Parietal lobe (tissue), 2 donors: Measurements from ENCODE around the gene PHF1. TPM values are rescaled to one million over a fixed set of nuclear protein-coding genes. Genes with fewer than 3 reads are reported as not detected.

ENCODE experiments used
- small RNA-seq: library from RNA; depleted of rRNA; stranded (forward); fragments of <200 nt; gene quantifications from one replicate; pipeline ENCODE3, GENCODE V24; 2014; ENCODE audit warnings: low replicate concordance
- total RNA-seq: library from RNA; depleted of rRNA; stranded (reverse); fragments of >200 nt; gene quantifications from one replicate; pipeline ENCODE4 v1.2.3, GENCODE V29; 2014

PHF1 gene
- total RNA-seq = 32.9 TPM

DNA sequence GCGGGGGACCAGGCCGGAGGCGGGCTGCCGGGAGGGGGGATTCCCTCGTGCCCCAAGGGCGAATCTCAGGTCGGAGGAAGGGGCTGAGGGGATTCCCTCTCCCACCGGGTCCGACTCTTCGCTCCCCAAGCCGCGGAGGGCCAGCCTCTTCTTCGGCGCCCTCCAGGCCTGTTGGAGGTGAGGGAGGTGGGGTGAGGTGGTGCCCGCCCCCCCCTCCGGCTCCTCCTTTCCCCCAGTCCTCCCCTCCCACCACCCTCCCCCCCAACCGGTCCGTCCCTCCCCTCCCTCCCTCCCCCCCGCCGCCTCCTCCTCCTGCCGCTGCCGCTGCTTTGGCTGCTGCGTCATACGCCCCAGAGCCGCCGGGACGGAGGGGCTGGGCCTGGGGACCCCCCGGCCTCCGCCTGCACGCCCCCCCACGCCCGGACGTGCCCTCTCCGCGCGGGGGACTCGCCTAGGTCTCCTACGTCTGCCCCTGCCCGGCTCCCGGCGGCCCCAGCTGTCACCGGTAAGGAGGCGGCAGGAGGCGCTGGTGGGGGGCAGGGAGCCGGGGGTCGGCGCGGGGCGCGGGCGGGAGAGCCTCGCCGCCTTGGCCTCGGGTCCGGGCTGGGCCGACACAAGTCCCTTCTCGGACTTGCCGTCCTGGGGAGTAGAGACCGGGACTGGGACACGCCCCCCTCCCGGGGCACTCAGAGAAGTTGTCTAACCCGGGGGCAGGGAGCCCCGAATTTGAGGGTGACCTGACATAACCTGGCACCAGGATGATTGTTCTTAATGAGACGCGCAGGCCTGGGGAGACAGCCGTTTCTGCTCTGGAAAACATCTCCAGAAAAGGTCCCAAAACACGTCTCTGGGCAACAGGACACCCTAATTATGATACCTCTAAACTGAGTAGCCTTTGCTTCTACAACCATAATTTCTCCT is at the start of gene PHF1:
TSS of gene PHF1 (plus strand) at position 304 of the 921 bp plus-strand sequence. CDS start 1,250 bp downstream, outside the sequence.

GRCh38 chr6:33391278-33391921 is 19.4 kb upstream of the PHF1 start, which contains the start of gene KIFC1:
Gene KIFC1, plus strand, starts transcription at chr6:33391823. Its CDS starts 163 bp downstream, at chr6:33391986.

GRCh38 chr6:33417903-33418689 is 7.3 kb downstream of the PHF1 start, which contains the start of gene CUTA:
Gene CUTA, minus strand, starts transcription at chr6:33418107. Its CDS starts 107 bp downstream, at chr6:33418000.

GRCh38 chr6:33419580-33420490 is 9.0 kb downstream of the PHF1 start, which contains the start of gene SYNGAP1:
Gene SYNGAP1, plus strand, starts transcription at chr6:33420065. Its CDS starts 200 bp downstream, at chr6:33420265.

GRCh38 chr6:33454009-33454946 is 43.5 kb downstream of the PHF1 start, which contains the start of gene ZBTB9:
Gene ZBTB9, plus strand, starts transcription at chr6:33454576. Its CDS starts 525 bp downstream, at chr6:33455101.

Small RNA genes lying within 50 kb of the gene (small RNA-seq; reads per million reads assigned to genes)
- gene RPL35AP4 (not detected), gene ZBTB9 (not detected)

Other genes with a start within 250 kb of the PHF1 start
- gene COL11A2, start 218.5 kb upstream of the PHF1 start, total RNA-seq = 3.4 TPM
- gene RXRB, start 210.3 kb upstream of the PHF1 start, total RNA-seq = 33.2 TPM
- gene SLC39A7, start 210.1 kb upstream of the PHF1 start, total RNA-seq = 36.9 TPM
- 4.4 TPM for gene HSD17B8, start 206.4 kb upstream of the PHF1 start, total RNA-seq
- gene RING1, start 202.5 kb upstream of the PHF1 start, total RNA-seq = 21.9 TPM
- 47.6 TPM for gene VPS52, start 139.1 kb upstream of the PHF1 start, total RNA-seq
- gene RPS18, start 138.9 kb upstream of the PHF1 start, total RNA-seq = 3,808 TPM
- gene B3GALT4, start 133.9 kb upstream of the PHF1 start, total RNA-seq = 12.8 TPM
- 39.4 TPM for gene WDR46, start 121.8 kb upstream of the PHF1 start, total RNA-seq
- 18.5 TPM for gene PFDN6, start 121.4 kb upstream of the PHF1 start, total RNA-seq
- gene RGL2, start 112.1 kb upstream of the PHF1 start, total RNA-seq = 22.8 TPM
- gene TAPBP, start 96.9 kb upstream of the PHF1 start, total RNA-seq = 12.2 TPM
- 24.7 TPM for gene ZBTB22, start 93.3 kb upstream of the PHF1 start, total RNA-seq
- gene DAXX, start 88.1 kb upstream of the PHF1 start, total RNA-seq = 25.0 TPM
- gene KIFC1, start 19.2 kb upstream of the PHF1 start, total RNA-seq = 7.8 TPM
- gene CUTA, start 7.1 kb downstream of the PHF1 start, total RNA-seq = 59.8 TPM
- gene SYNGAP1, start 9.1 kb downstream of the PHF1 start, total RNA-seq = 48.8 TPM
- 8.1 TPM for gene ZBTB9, start 43.6 kb downstream of the PHF1 start, total RNA-seq
- 4.1 TPM for gene BAK1, start 169.3 kb downstream of the PHF1 start, total RNA-seq
- 1.9 TPM for gene ITPR3, start 210.3 kb downstream of the PHF1 start, total RNA-seq